ENCODE data around the gene BIN2.

The BIN2 gene

DNA sequence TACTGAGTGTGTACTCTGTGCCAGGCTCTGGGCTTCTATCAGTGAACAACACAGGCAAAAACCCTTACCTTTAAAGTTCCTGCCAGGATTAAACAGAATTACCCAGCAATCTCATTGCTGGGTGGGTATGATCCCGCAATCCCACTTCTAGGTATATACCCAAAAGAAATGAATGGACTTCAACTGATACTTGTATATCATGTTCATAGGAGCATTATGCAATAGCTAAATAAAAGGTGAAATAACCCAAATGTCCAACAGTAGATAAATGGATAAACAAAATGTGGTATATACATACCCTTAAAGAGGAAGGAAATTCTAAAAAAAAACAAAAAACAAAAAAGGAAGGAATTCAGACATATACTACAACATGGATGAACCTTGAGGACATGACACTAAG lies 70.7 kb downstream of the BIN2 start:
- no peak for DNase-seq

DNA sequence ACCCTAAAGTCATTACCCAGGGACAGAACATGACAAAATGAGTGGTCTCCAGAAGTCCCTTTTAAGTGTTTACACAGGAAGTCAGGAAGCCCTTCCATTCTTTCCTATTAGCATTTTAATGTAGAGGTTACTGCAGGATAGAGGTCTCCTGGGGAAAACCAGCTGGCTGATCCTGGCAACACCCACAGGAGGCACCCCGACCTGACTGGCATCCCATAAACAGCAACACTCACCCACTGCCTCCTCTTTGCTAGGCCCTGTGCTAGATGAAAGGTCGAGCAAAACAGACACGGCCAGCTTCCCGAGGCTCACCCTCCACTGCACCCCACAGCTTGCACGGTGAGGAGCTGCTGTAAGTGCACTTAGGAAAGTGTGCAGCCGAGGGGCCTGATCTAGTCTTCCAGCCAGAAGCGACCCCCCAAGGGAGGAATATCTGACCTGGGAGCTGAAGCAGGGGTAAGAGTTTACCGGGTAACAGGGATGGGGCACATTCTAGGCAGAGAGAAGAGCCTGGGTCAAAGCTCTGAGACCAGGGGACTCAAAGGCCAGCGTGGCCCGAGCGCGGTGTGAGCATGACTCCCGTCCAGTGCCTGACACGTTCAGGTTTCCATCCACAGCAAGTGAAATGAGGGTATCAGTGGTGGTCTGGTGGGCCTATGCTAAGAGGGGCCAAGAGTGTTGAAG lies 76.3 kb downstream of the BIN2 start:
- DNase-seq: no peak

DNA sequence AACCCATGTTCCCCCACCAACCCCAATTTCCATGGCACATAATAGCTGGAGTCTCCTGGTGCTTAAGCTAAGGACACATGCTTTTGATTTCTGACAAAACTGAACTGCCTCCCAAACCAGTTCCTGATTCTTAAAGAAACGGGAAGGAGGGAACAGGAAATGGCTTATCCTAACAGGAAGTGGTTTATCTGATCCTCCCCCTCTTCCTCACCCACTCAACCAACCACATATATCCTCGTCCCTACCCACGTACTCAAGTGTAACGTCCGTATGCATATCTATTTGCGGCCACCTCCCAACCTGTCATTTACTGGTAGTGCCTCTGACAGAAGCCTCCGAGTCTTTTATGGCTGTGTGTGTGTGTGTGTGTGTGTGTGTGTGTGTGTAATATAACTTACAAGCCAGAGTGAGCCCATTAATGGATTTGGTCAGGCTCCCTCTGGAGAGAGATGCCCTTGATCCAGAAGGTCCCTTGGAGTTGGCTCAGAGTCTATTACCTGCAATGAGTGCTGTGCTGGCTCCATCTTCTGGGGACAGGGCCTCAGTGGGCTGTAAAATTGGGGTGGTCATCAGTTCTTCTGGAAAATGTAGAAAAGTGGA lies 77.6 kb downstream of the BIN2 start:
- no peak for DNase-seq

DNA sequence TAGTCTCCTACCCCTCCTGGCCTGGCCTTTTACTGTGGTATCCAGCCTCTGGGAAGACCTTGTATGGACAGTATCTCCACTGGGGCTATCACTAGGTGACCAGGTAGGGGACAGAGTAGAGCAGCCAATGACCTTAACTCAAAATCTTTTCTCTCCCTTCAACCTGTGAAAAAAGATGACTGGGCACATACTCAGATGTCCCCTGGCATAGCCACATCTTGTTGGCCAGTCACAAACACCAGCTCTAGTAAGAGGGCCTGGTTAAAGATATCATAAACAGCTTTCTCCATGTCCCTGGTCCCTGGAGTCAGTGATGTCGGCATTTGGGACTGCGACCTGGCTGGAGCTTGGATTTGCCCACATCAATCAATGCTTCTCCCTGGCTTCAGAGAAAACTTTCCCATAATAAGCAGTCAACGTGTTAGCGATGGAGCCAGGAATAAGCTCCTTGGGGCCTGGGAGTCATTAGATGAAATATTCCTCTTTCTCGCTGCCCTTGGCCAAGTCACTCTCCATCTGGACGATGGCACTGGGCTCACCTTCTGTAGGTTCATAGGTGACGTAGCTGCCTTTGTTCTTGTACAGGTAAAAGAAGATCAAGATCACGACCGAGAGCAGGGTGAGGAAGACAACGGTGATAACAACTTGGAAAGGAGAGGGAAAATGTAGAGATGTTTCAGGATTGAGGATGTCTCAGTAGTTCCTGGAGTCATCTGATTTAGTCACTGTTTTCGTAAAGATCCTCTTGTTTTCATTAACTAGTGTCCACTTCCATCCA lies 78.3 kb downstream of the BIN2 start:
- DNase-seq: no peak

GRCh38 chr12:51244269-51244668 lies 79.7 kb downstream of the BIN2 start:
- no peak for DNase-seq

GRCh38 chr12:51242876-51243275 lies 81.1 kb downstream of the BIN2 start:
- DNase-seq: no peak

GRCh38 chr12:51242120-51242519 lies 81.9 kb downstream of the BIN2 start:
- DNase-seq: no peak

DNA sequence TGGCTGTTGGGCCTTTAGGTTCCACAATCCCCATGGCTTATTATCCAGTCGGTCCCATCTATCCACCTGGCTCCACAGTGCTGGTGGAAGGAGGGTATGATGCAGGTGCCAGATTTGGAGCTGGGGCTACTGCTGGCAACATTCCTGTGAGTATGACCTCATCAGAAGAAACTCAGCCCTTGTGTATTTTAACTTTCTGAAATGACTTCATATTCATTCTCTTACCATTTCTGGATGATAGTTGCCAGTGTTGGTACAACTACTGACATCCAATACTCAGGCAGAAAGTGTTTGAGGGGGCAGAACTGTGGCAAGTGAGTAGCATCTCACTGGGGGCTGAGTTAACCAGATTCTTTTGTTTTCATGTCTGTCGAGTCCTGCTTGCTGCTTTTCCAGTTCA lies 83.0 kb downstream of the BIN2 start:
- no peak for DNase-seq

- peak; percentile 77 to 90 for DNase-seq
These were observed 85.3 kb downstream of the BIN2 start, which contains the start of gene DAZAP2 for GRCh38 chr12:51238510-51239334. Gene DAZAP2, plus strand, starts transcription at chr12:51238826. Its CDS starts 82 bp downstream, at chr12:51238908.

GRCh38 chr12:51238037-51238509 lies 85.9 kb downstream of the BIN2 start:
- DNase-seq: no peak

DNA sequence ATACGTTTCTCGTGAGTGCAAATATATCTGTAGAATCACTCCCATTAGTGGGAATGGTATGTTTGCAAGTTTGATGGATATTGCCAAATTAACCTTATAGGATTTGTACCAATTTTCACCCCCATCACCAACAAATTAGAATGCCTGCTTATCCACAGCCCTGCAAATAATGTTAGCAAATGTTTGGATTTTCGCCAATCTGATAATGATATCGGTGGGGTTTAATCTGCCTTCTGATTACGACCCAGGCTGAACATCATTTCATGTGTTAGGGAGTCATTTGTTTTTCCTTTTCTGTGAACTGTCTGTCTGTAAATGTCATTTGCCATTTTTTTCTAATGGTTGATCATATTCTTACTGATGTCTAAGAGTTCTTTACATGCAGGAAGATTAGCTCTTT lies 89.4 kb downstream of the BIN2 start:
- DNase-seq: no peak

- no peak for DNase-seq
These were observed 91.3 kb downstream of the BIN2 start for GRCh38 chr12:51232642-51233041.

All from SW 1271 (cell line).